Prostate gland (tissue), 2 donors: ENCODE data around the gene SMAD9. TPM values are rescaled to one million over a fixed set of nuclear protein-coding genes. Genes with fewer than 3 reads are reported as not detected.

Source experiments
- DNase-seq: peaks from one replicate; pipeline ENCODE4 v3.0.0-alpha.2; 2019; ENCODE audit warnings: low spot score
- H3K27ac ChIP-seq, 2 donors: fragments of 200-600 bp; sonication (generic); 2 replicates each; pipeline ENCODE4 v1.5.1; 2017 to 2019
- H3K27me3 ChIP-seq: fragments of 200-600 bp; sonication (generic); replicated peaks from 2 replicates; pipeline ENCODE4 v1.5.1; 2019; ENCODE audit not compliant: insufficient read depth
- H3K36me3 ChIP-seq, 2 donors: fragments of 200-600 bp; sonication (generic); 1 replicate in 1 of 2; 2 replicates in 1 of 2; pipeline versions ENCODE4 v1.5.1 to v1.8.1; 2017 to 2019
- H3K4me1 ChIP-seq: fragments of 200-600 bp; sonication (generic); replicated peaks from 2 replicates; pipeline ENCODE4 v1.5.1; 2019
- H3K4me3 ChIP-seq, 2 donors: fragments of 200-600 bp; sonication (generic); 2 replicates each; pipeline ENCODE4 v1.5.1; 2017 to 2019
- H3K9me3 ChIP-seq: fragments of 200-600 bp; sonication (generic); 2 replicates; pipeline ENCODE4 v1.5.1; 2017
- CTCF ChIP-seq, 4 experiments: fragments of 200-600 bp in 2 of 4; fragments of 450-650 bp in 2 of 4; sonication (generic) in 2 of 4; IDR thresholded peaks; 1 replicate in 3 of 4; 2 replicates in 1 of 4; pipeline ENCODE4 v1.5.1; 2016 to 2019; ENCODE audit warnings: antibody characterized with exemption in 4 of 4, mild to moderate bottlenecking in 2 of 4, moderate library complexity in 2 of 4
- POLR2A ChIP-seq: fragments of 450-650 bp; IDR thresholded peaks from one replicate; pipeline ENCODE4 v1.6.1; 2016; ENCODE audit warnings: antibody characterized with exemption, mild to moderate bottlenecking
- POLR2AphosphoS5 ChIP-seq: sonication (generic); formaldehyde crosslinking; IDR thresholded peaks from one replicate; pipeline ENCODE4 v1.6.1; 2017; ENCODE audit warnings: antibody characterized with exemption
- WGBS: methylation state at CpG from one replicate; pipeline ENCODE4 v1.1.5; 2018; 5-methylcytosine and 5-hydroxymethylcytosine counted together
- intact Hi-C: fragments of 100-400 bp; cut with DNase I; formaldehyde crosslinking; loops from one replicate; pipeline ENCODE4 v1.14.2; 2022
- total RNA-seq, 2 donors: library from RNA; depleted of rRNA; stranded (reverse); fragments of >200 nt; gene quantifications; one replicate each; pipeline ENCODE4 v1.1.0, GENCODE V29; 2016

Gene SMAD9
- total RNA-seq, 2 donors from 2014 or later: 25.1 to 30.7 TPM

DNA sequence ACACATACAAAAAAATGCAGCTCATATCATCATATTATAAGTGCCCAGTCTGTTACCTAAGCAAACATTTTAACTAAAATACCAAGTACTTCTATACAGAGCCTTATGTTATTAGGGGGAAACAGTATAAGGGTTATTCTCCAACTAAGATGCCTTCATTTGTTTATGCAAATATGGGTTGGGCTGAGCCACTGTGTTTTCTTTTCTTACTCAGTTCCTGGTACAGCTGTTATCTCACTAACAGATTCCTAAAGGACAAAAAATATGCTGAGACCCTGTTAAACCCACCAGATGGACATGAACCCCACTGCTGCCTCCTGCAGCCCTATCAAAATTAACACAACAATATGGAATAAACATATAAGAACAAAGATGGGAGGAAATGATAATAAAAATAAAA is 34.5 kb upstream of the SMAD9 start:
- no peak overlapping the region for H3K27ac ChIP-seq
- intact Hi-C loops: no loop called here
- DNase-seq: no peak
- no peaks in the 10 kb centered on the region for H3K27me3 ChIP-seq
- peaks cover 0 to 5% of the 10 kb centered on the region in 2 donors for H3K36me3 ChIP-seq
- no peak overlapping the region for H3K4me3 ChIP-seq
- no peaks in the 10 kb centered on the region for H3K9me3 ChIP-seq
- no peak for TF ChIP-seq POLR2A
- no peak for TF ChIP-seq CTCF (IDR thresholded peaks at IDR 0.05)
- no peak for TF ChIP-seq POLR2AphosphoS5
- H3K4me1 ChIP-seq: no peaks in the 10 kb centered on the region

GRCh38 chr13:36950920-36951319 is 30.9 kb upstream of the SMAD9 start:
- 80% methylated on average over 2 of the region's 2 CpGs for WGBS
- Histone ChIP-seq H3K4me1 (no peaks in the 10 kb centered on the region), H3K27me3 (no peaks in the 10 kb centered on the region), H3K36me3 (peaks cover 0 to 5% of the 10 kb centered on the region in 2 donors), H3K4me3 (no peak overlapping the region), H3K27ac (no peak overlapping the region), H3K9me3 (no peaks in the 10 kb centered on the region)
- intact Hi-C loops: no loop called here
- no peak for TF ChIP-seq CTCF (IDR thresholded peaks at IDR 0.05)
- TF ChIP-seq POLR2A: no peak
- no peak for TF ChIP-seq POLR2AphosphoS5
- DNase-seq: no peak

DNA sequence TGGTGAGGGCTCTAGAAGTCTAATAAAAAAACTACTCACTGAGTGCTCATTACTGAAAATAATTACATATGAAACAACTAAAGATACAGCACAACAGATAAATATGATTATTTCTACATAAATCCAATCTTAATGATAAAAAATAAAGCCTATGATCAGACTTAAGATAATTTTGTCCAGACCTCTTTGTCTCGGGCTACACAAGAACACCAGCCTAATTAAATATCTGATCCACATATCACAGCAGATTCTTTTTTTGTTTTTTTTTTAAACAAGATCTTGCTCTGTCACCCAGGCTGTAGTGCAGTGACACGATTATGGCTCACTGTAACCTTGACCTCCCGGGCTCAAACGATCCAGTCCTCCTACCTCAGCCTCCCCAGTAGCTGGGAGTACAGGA is 30.3 kb upstream of the SMAD9 start:
- Histone ChIP-seq H3K27me3 (no peaks in the 10 kb centered on the region), H3K9me3 (no peaks in the 10 kb centered on the region), H3K27ac (no peak overlapping the region), H3K4me3 (no peak overlapping the region), H3K36me3 (peaks cover 0 to 5% of the 10 kb centered on the region in 2 donors), H3K4me1 (no peaks in the 10 kb centered on the region)
- WGBS: 95% methylated on average over 4 of the region's 4 CpGs
- intact Hi-C loops: no loop called here
- no peak for TF ChIP-seq CTCF (IDR thresholded peaks at IDR 0.05)
- no peak for TF ChIP-seq POLR2AphosphoS5
- no peak for TF ChIP-seq POLR2A
- DNase-seq: no peak

GRCh38 chr13:36945078-36945477 is 25.0 kb upstream of the SMAD9 start:
- no peaks in the 10 kb centered on the region for H3K4me1 ChIP-seq

More at GRCh38 chr13:36945078-36945477, 25.0 kb upstream of the SMAD9 start:
- TF ChIP-seq CTCF (IDR thresholded peaks at IDR 0.05) (no peak), POLR2AphosphoS5 (no peak), POLR2A (no peak)
- 15% methylated on average over 3 of the region's 3 CpGs for WGBS
- no peaks in the 10 kb centered on the region for H3K27me3 ChIP-seq
- no peak overlapping the region for H3K4me3 ChIP-seq
- no peaks in the 10 kb centered on the region for H3K36me3 ChIP-seq
- H3K9me3 ChIP-seq: no peaks in the 10 kb centered on the region
- DNase-seq: no peak
- intact Hi-C loops: no loop called here
- H3K27ac ChIP-seq: no peak overlapping the region
